SIG-M5 (cell line): Measurements from ENCODE around the gene SLC30A10.
"Not testable (repeated sequence)": the region's sequence is repeated elsewhere in the genome, so short reads cannot be mapped to it uniquely, and the experiment has no call there.

Experiments used
- DNase-seq: peaks from one replicate; lab custom pipeline; 2025; lab: John Stamatoyannopoulos, UW

Gene SLC30A10

GRCh38 chr1:219927298-219927955 lies 930 bp downstream of the SLC30A10 start:
- DNase-seq = no peak

GRCh38 chr1:219926363-219926998 lies 1.9 kb downstream of the SLC30A10 start:
- DNase-seq = no peak

GRCh38 chr1:219924342-219924741 lies 4.0 kb downstream of the SLC30A10 start:
- no peak for DNase-seq

GRCh38 chr1:219917851-219918466 lies 10.4 kb downstream of the SLC30A10 start:
- DNase-seq = no peak

GRCh38 chr1:219917281-219917680 lies 11.1 kb downstream of the SLC30A10 start:
- DNase-seq = no peak

GRCh38 chr1:219916257-219916656 lies 12.1 kb downstream of the SLC30A10 start:
- DNase-seq = no peak

- no peak for DNase-seq
Measured at GRCh38 chr1:219913005-219913770, 15.2 kb downstream of the SLC30A10 start.

GRCh38 chr1:219910716-219911115 lies 17.6 kb downstream of the SLC30A10 start:
- no peak for DNase-seq

- no peak for DNase-seq
Measured at GRCh38 chr1:219909476-219909875, 18.9 kb downstream of the SLC30A10 start.

- no peak for DNase-seq
Measured at GRCh38 chr1:219908170-219908569, 20.2 kb downstream of the SLC30A10 start.

- DNase-seq = no peak
Measured at GRCh38 chr1:219907772-219908070, 20.6 kb downstream of the SLC30A10 start.

GRCh38 chr1:219906924-219907771 lies 21.2 kb downstream of the SLC30A10 start:
- DNase-seq = no peak

GRCh38 chr1:219906565-219906923 lies 21.8 kb downstream of the SLC30A10 start:
- DNase-seq = not testable (repeated sequence)

- no peak for DNase-seq
Measured at GRCh38 chr1:219905524-219905923, 22.8 kb downstream of the SLC30A10 start.

GRCh38 chr1:219904934-219905333 lies 23.4 kb downstream of the SLC30A10 start:
- no peak for DNase-seq

- no peak for DNase-seq
Measured at GRCh38 chr1:219903353-219903871, 24.9 kb downstream of the SLC30A10 start.

GRCh38 chr1:219902951-219903350 lies 25.4 kb downstream of the SLC30A10 start:
- DNase-seq = no peak

- no peak for DNase-seq
Measured at GRCh38 chr1:219900882-219901281, 27.5 kb downstream of the SLC30A10 start.

- no peak for DNase-seq
Measured at GRCh38 chr1:219900201-219900600, 28.2 kb downstream of the SLC30A10 start.

- DNase-seq = no peak
Measured at GRCh38 chr1:219898375-219898774, 30.0 kb downstream of the SLC30A10 start.

- DNase-seq = no peak
Measured at GRCh38 chr1:219897914-219898313, 30.4 kb downstream of the SLC30A10 start.

GRCh38 chr1:219892271-219892670 lies 36.1 kb downstream of the SLC30A10 start:
- not testable (repeated sequence) for DNase-seq
